GM21825 (cell line): ENCODE results near the gene LRP1.
"Not testable (repeated sequence)": the region's sequence is repeated elsewhere in the genome, so short reads cannot be mapped to it uniquely, and the experiment has no call there.

Source experiments
- ATAC-seq: cut with Tn5 transposase; IDR thresholded peaks from one replicate; pipeline ENCODE4 v1.9.1; 2021; ENCODE audit warnings: mild to moderate bottlenecking, moderate library complexity; ENCODE audit not compliant: unreplicated experiment

Gene LRP1

GRCh38 chr12:57110104-57111030 lies 17.9 kb upstream of the LRP1 start:
- ATAC-seq = peak; percentile 48

GRCh38 chr12:57111031-57111734 lies 17.1 kb upstream of the LRP1 start, which contains the start of gene STAT6:
TSS of gene STAT6 (minus strand) at chr12:57111362. CDS start at chr12:57108278, 3,084 bp downstream.
- ATAC-seq = peak; percentile 47

- ATAC-seq = no peak
These were observed 15.6 kb upstream of the LRP1 start for GRCh38 chr12:57112492-57113294.

- ATAC-seq = no peak
These were observed 11.6 kb upstream of the LRP1 start for GRCh38 chr12:57116580-57117281.

- ATAC-seq = no peak
These were observed 9.5 kb upstream of the LRP1 start for GRCh38 chr12:57118711-57119271.

- no peak for ATAC-seq
These were observed 8.8 kb upstream of the LRP1 start for GRCh38 chr12:57119294-57120085.

- ATAC-seq = not testable (repeated sequence)
These were observed 7.6 kb upstream of the LRP1 start for GRCh38 chr12:57120718-57121117.

- no peak for ATAC-seq
These were observed 4.5 kb upstream of the LRP1 start for GRCh38 chr12:57123813-57124212.

- ATAC-seq = peak; percentile 46
These were observed 3.9 kb upstream of the LRP1 start for GRCh38 chr12:57124261-57124877.

GRCh38 chr12:57126061-57126460 lies 2.2 kb upstream of the LRP1 start:
- no peak for ATAC-seq

- ATAC-seq = no peak
These were observed 1.7 kb upstream of the LRP1 start for GRCh38 chr12:57126561-57126960.

GRCh38 chr12:57127101-57127725 lies 1.1 kb upstream of the LRP1 start:
- no peak for ATAC-seq

GRCh38 chr12:57128519-57129247 lies 400 bp downstream of the LRP1 start:
- ATAC-seq = no peak

- no peak for ATAC-seq
These were observed 1.1 kb downstream of the LRP1 start for GRCh38 chr12:57129321-57129842.

GRCh38 chr12:57129889-57130288 lies 1.6 kb downstream of the LRP1 start:
- ATAC-seq = no peak

GRCh38 chr12:57130941-57131340 lies 2.7 kb downstream of the LRP1 start:
- no peak for ATAC-seq

- ATAC-seq = no peak
These were observed 3.8 kb downstream of the LRP1 start for GRCh38 chr12:57131896-57132744.
